NCI-H2171 treated with DMSO at 0.1 percent for 48 hours (cell line): ENCODE results near the gene EHMT1.
"Not testable (repeated sequence)": the region's sequence is repeated elsewhere in the genome, so short reads cannot be mapped to it uniquely, and the experiment has no call there.

Experiments
- DNase-seq: peaks from one replicate; lab custom pipeline; 2025; lab: John Stamatoyannopoulos, UW

EHMT1 gene

GRCh38 chr9:137762414-137763061, 143.7 kb downstream of the EHMT1 start:
- DNase-seq = no peak

- no peak for DNase-seq
These were observed 144.6 kb downstream of the EHMT1 start for GRCh38 chr9:137763271-137763955.

GRCh38 chr9:137764171-137764671, 145.4 kb downstream of the EHMT1 start:
- DNase-seq = no peak

GRCh38 chr9:137764981-137765380, 146.2 kb downstream of the EHMT1 start:
- no peak for DNase-seq

GRCh38 chr9:137765536-137765935, 146.7 kb downstream of the EHMT1 start:
- no peak for DNase-seq

- DNase-seq = no peak
These were observed 152.8 kb downstream of the EHMT1 start for GRCh38 chr9:137771580-137771979.

- DNase-seq = no peak
These were observed 153.6 kb downstream of the EHMT1 start for GRCh38 chr9:137772281-137772873.

- no peak for DNase-seq
These were observed 156.1 kb downstream of the EHMT1 start for GRCh38 chr9:137774775-137775386.

- no peak for DNase-seq
These were observed 157.6 kb downstream of the EHMT1 start for GRCh38 chr9:137776306-137776995.

- no peak for DNase-seq
These were observed 159.0 kb downstream of the EHMT1 start for GRCh38 chr9:137777761-137778160.

- DNase-seq = no peak
These were observed 159.5 kb downstream of the EHMT1 start for GRCh38 chr9:137778336-137778735.

- no peak for DNase-seq
These were observed 160.1 kb downstream of the EHMT1 start for GRCh38 chr9:137778914-137779313.

- not testable (repeated sequence) for DNase-seq
These were observed 161.2 kb downstream of the EHMT1 start for GRCh38 chr9:137780031-137780430.

- DNase-seq = no peak
These were observed 163.2 kb downstream of the EHMT1 start for GRCh38 chr9:137781906-137782585.

- no peak for DNase-seq
These were observed 164.7 kb downstream of the EHMT1 start for GRCh38 chr9:137783521-137783920.

GRCh38 chr9:137784046-137784445, 165.2 kb downstream of the EHMT1 start:
- DNase-seq = no peak

- no peak for DNase-seq
These were observed 166.1 kb downstream of the EHMT1 start for GRCh38 chr9:137784641-137785513.

- no peak for DNase-seq
These were observed 166.9 kb downstream of the EHMT1 start for GRCh38 chr9:137785704-137786161.

- DNase-seq = no peak
These were observed 167.7 kb downstream of the EHMT1 start for GRCh38 chr9:137786511-137786920.

- no peak for DNase-seq
These were observed 168.6 kb downstream of the EHMT1 start for GRCh38 chr9:137787381-137787780.
